Esophagus mucosa (tissue), 1 donor: ENCODE results near the gene CKB. TPM values are rescaled to one million over a fixed set of nuclear protein-coding genes. Genes with fewer than 3 reads are reported as not detected.

Experiments
- ATAC-seq: fragments of 200-7000 bp; cut with Tn5 transposase; one replicate; pipeline ENCODE4 v1.9.1; 2020
- total RNA-seq: library from RNA; stranded (reverse); gene quantifications from one replicate; pipeline ENCODE4 v1.2.4, GENCODE V29; 2023
- donor health status: DM: yes; HTN: yes; CAD: no.

CKB gene
- total RNA-seq, 1 donor from 2014 or later, result 17.8 TPM

DNA sequence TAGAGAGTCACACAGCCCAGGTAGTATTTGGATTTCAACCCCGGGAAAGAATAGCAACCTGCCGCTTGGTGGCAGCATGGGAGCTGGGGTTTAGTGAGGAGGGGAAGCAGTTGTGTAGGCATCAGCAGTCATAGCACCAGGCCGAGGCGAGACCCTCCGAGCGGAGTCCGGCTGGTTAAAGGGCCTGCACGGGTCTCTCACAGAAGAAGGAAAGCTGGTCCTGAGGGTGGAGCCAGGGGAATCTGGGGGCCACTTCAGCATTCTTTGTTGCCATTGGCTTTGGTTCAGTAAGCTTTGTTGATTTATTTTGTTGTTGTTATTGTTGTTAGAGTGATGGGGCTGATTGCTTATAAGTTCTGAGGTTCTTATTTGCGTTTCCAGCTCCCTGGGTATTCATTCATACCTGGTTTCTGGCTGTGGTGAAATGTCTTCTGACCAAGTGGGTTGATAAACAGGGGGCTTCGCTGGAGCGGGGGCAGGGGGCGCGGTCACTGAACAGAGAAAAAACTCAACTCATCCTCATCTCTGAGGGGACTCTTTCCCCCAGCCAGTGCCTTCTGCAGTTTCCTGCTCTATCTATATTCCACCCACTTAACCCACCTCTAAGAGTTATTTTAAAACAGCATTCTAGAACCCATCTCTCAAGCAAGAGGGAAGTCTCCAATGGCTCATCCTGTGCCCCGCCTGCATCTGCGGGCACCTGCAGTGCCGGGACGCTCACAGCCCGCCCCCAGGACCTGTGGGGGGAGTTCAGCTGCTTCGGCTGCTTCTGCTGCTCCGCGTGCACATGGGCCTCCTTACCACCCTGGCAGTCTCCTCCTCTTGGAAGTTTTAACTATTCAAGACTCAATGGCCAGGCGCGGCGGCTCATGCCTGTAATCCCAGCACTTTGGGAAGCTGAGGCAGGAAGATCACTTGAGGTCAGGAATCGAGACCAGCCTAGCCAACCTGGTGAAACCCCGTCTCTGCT, 11.6 kb downstream of the CKB start:
- ATAC-seq, result no peak

DNA sequence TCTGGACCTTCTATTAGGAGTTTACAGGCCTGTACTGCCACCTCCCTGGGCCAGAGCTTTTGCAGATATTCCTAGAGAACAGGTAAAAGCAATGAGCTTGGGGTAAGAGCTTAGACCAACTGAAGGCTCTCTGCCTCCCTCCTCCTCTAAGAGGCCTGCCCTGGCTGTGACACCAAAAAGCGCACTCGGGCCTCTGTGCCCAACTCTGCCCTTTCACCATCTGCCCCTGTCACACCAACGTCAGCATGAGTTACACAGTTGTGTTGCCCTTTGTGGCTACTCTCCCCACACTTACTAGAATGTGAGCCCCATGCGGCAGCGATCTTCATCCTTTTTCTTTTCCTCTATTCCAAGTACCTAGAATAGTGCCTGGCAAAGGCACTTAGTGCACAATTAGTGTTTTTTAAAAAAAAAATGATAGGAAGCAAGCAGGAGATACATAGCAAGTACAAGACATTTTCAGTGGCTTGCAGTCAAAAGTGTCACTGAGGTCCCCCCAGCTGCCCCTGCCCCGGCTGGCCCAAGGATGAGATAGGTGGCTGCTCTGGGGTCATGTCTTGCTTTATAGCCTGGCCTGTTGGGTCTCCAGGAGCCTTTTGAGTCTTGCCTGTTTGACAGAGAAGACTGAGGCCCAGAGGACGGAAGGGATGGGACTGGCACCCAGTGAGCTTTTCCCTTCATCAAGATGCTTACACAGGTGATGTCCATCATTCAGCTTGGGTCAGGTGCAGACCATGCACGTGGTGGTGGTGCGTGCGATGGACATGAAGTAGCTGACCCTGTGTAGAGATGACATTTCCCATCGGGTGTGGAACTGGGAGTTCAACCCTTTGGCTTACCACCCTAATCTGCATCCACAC, 12.5 kb downstream of the CKB start:
- ATAC-seq, result no peak

DNA sequence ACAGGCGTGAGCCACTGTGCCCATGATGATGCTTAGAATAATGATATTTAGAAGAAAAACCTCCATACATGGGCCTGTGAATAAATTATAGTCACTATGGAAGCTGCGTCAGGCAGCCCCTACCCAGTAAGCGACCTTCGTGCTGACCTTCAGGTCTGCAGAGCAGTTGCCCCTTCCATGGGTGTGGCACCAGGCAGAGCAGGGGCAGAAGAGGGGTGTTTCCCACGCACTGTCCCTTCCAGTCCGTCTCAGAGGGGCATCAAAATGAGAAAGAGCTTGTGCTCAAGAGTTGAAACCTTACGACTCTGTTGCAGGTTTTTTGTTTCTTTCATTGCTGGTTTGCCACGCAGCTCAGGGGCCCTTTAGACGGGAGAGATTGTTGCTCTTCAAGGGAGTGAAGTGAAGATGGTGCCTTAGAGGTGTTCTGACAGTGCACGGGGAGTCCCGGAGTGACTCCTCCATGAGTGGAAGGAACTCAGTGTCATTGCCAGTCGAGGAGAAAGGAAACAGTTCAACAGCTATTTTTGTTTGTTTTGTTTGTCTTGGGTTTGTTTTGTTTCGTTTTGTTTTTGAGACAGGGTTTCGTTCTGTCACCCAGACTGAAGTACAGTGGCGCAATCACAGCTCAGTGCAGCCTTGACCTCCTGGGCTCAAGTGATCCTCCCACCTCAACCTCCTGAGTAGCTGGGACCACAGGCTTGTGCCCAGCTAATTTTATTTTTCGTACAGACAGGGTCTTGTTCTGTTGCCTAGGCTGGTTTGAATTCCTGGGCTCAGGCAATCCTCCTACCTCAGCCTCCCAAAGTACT, 13.9 kb downstream of the CKB start:
- no peak for ATAC-seq

DNA sequence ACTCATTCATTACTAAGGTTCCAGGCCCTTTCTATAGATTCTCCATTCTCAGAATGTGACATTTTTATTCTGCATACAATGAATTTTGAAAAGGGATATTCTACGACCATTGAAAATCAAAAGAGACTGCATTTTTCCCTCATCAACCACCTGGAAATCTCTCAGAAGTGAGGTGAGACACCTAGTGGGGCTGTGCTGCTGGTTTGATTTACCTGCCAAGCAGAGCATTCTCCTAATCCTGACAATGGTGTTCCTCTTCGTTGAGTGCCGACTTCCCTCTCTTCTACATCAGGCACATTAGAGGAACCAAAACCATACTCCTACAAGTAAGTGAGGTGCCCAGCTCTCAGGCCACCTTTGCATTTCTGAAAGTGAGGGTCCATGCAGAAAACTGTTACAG, 14.9 kb downstream of the CKB start:
- no peak for ATAC-seq

DNA sequence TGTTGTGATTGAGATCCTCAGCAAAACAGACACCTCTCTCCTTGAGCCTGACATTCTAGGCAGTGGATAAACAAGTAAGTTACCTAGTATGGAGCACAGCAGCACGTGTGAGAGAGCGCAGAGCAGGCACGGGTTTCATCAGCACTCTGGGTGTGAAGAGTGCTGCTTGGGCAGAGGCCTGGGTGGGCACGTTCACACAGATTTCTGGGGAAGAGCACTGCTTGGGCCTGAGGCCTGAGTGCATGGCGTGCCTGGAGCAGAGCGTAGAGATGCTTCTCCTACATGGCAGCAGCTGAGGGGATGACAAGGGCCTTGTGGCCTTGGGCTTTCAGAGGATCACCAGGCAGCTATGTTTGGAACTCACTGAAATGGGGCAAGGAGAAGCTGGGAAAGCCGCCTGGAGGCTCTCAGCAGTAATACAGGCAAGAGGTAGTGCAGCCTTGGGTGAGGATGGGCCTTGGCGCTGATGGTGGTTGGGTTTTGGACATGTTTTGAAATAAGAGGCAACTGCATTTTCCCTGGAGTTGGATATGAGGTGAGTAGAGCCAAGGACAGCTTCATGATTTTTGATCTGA, 17.6 kb downstream of the CKB start:
- ATAC-seq, result no peak

DNA sequence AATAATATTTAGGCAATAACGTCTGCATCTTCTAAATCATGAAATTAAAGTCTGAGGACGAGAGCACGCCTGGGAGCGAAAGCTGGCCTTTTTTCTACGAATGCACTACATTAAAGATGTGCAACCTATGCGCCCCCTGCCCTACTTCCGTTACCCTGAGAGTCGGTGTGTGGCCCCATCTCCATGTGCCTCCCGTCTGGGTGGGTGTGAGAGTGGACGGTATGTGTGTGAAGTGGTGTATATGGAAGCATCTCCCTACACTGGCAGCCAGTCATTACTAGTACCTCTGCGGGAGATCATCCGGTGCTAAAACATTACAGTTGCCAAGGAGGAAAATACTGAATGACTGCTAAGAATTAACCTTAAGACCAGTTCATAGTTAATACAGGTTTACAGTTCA, 19.3 kb downstream of the CKB start:
- ATAC-seq, result no peak

DNA sequence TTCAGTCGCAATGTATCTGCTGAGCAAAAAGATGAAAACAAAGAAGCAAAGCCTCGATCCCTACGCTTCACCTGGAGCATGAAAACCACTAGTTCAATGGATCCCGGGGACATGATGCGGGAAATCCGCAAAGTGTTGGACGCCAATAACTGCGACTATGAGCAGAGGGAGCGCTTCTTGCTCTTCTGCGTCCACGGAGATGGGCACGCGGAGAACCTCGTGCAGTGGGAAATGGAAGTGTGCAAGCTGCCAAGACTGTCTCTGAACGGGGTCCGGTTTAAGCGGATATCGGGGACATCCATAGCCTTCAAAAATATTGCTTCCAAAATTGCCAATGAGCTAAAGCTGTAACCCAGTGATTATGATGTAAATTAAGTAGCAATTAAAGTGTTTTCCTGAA, 19.8 kb downstream of the CKB start:
- ATAC-seq, result no peak

DNA sequence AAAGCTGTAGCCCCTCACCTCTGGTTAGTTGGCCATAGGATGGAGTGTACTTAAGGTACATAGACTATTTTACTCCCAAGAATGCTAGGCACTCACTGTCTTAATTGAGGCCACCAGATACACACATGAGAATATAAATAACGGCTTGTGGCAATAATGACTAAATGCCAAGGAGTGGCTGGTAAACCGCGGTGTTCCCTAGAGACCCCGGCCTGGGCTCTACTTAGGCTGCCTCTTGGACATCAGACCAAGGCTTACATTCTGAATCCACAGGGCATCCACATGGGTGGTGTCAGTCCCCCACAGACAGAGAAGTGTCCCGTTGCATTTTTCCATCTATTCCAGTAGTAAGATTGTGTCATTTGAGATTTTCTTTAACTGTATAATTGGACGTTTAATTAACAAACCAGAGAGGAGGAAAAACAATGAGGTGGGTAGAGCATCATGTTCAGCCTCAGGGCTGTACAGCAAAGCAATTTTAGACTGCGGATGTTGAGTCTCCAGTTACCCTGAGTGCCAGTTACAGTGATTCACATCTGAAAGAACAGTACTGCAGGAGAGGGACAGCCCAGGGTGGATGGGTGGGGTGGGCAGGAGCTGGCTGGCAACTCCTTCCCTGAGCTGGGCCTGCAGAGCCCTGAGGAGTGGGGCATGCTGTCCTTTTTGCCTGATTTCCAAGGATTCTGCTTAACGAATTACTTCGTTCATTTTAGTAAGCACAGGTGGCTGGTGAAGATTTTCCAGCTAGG, 20.5 kb downstream of the CKB start:
- ATAC-seq, result no peak

DNA sequence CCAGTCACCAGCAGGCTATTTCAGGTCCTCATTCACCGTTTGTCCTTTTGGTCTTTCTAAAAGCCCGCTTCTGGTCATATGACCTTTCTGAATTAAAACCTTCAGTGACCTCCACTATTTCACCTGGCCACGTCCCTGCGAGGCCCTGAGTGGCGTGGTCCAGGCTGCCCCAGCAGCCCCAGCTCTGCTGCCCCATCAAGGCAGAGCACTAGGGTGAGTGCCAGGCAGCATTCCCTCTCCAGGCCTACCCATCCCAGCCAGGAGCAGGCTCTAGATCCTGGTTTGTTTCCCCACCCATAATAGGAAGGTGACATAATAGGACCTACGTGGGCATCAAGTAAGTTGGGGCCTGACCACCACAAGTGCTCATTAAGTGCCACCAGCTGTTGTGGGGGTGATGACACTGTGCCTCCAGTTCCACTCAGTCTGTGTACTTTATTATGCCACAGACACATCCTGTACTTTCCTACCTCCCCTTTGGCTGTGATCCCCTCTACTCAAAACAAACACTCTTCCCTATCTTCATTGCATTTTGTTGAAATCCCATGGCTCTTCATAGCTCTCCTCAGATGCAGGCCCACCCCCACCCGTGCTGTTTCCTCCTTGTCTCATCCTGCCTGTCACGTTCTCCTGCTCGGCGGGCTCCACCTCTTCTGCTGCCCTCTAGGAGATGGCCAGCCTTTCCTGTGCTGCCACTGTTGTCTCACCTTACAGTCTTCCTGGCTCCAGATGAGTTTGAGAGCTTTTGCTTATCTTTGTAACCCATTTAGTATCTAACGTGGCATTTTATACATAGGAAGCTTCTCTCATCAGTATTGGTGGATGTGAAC, 21.4 kb downstream of the CKB start:
- no peak for ATAC-seq

DNA sequence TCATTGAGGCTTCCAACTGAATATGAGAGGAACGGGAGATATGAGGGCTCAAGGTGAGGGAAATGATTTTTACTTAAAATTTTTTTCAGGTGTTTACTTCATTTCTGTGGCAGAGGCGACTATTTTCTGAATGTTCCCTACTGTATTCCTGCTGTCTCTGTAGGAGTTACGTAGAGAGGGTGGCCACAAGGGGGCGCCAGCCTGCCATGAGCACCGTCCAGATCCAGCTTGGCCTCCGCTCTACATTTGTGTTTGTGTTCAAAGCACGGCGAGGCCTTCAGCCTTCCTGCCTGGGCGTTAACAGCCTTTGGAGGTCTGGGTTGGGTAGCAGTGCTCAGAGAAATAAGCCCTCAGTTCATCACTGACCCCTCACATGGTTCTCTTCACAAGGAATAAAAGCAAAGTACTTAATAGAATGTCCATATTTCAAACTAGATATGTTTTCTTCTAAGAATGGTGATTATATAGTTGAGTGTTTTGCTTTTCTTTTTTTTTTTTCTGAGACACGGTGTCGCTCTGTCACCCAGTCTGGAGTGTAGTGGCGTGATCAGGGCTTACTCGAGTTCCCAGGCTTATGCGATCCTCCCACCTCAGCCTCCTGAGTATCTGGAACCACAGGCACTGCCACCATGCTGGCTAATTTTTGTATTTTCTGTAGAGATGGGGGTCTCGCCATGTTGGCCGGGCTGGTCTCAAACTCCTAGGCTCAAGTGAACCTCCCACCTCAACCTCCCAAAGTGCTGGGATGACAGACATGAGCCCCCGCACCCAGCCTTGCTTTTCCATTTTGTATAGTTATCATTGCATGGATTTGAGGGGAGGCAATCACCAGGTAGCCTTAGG, 22.3 kb downstream of the CKB start:
- ATAC-seq, result peak; percentile 86

DNA sequence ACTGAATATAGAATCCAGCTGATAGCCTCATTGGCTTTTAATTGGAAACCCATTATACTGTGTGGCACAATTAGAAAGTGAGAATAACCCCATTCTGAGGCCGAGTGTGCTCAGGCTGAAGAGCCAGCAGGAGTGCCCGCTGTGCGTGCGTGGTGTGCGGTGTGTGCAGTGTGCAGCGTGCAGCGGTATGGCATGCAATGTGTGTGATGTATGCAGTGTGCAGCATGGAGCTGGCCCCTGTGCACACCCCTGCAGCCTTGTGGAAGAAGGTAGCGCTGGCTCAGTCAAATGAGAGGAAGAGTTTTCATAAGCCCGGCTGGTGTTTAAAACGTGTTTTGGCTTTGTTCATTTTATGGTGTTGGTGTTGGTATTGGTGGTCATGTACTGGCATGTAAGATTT, 22.9 kb downstream of the CKB start:
- peak; percentile 22 for ATAC-seq

DNA sequence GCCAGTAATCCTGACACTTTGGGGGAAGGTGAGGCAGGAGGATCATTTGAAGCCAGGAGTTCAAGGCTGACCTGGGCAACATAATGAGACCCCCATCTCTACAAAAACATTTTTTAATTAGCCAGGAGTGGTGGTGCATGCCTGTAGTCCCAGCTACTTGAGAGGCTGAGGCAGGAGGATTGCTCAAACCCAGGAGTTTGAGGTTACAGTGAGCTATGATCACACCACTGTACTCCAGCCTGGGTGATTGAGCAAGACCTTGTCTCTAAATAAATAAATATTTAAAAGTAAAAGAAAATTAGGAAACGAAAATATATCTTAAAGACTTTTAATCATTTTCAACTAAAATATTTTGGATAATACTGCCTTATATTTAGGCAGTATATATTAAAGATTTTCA, 25.9 kb downstream of the CKB start:
- ATAC-seq, result no peak

DNA sequence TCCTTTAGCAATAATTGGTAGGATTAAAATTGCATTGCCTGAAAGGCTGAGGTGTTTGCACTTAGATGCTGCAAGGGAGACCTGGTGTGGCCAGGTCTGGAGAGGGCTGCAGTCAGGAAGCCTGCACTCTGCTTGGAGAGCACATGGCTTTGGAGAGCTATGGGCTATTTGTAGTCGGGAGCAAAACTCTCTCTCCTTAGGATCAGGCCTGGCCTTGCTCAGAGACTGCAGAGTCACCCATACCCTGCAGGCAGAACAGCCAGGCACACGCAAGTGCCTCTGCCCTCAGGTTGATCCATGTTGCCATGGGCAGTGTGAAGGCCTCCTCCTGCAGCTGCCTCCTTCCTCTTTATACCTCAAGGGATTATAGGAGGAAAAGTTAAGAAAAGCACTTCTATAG, 26.8 kb downstream of the CKB start:
- peak; percentile 22 for ATAC-seq

DNA sequence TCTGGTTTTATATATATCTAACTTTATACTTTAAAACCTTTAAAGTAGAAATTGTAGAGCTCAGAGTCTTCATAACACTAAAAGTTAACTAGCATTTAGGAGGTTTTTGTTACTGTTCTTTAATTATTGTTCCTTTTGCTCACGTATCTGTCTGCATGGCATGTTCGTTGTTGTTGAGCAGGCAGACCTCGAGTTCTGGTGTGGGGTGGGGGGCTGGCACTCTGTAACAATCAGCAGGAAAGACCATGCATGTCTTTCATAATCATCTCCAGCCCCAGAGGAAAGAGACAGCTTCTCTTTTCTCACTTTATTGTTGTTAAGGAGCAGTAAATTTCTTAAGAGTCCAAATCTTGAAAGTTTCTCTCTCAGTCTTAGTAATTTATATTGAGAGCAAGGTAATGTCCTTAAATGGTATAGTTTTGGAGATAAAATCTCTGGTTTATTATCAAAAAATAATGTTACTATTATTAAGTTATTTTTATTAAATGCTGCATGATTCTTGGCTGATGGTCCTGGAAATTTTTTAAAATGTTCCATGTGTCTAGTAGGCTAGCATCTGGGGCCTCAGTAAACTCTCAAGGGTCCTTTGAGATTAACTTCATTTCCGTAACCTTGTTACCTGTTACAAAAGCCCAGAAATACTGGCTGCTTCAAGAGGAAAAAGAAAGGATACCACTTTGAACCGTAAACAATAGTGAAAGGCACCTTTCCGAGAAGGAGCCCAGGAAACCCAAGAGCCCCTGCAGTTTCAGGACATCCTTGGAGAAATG, 30.3 kb downstream of the CKB start:
- ATAC-seq, result no peak

DNA sequence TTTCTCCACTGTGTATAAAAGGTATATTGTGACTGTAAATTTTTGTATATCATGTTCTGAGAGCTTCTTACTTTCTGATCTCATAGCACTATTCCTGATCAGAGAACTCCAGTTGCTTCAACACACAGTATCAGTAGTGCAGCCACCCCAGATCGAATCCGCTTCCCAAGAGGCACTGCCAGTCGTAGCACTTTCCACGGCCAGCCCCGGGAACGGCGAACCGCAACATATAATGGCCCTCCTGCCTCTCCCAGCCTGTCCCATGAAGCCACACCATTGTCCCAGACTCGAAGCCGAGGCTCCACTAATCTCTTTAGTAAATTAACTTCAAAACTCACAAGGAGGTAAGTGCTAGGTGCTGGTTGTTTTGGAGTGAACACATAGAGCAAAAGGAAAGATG, 30.9 kb downstream of the CKB start:
- no peak for ATAC-seq

DNA sequence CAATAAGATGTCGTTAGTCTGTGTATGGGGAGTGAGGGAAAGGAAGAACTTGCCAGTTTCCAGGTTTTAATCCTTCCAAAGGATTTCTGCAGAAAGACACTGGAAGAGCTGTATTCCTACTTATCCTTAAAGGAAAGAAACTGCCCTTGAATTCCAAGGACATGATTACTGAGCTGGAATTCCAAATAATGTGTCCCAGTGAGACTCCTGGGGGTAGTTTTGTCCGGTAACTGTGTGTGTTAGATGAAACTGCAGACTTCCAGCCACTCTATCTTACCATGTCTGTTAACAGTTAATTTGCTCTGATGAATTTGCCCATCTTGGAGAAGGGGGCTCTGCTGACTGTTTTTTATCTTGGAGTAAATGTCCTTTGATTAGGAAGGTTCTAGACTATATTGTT, 33.0 kb downstream of the CKB start:
- ATAC-seq, result no peak

DNA sequence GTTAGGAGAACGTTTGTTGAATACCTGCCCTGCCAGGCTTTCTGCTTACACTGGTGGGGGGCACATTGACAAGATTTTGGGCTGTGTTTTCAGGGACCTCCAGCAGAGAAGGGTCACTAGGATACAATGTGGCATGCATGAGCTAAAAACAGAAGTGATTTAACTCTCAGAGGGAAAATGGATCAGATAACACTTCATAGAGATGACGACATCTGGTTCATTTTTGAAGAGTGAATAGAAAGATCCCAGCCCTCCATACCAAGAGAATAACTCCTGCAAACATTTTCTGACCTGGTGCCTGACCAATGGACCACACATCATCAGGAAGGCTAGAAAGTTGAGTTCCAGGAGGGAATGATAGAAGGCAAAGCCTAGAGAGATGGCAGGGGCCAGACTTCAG, 33.7 kb downstream of the CKB start:
- ATAC-seq, result no peak

DNA sequence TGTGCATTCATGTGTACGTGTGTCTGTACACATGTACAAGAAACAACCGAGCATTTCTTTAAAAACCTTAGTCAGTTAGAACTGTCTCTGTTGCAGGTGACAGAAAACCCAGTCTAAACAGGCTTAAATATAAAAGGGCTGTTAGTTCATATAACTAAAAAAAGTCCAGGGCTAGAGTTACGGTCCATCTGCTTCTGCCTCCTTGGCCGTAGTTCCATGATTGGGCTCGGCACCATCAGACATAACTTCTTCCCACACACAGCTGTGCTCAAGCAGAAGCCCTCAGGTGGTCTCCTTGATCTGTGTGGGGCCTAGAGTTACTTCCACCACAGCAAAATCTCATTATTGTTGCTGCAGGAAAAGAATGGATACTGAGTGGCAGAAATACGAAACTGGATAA, 34.6 kb downstream of the CKB start:
- ATAC-seq, result no peak

DNA sequence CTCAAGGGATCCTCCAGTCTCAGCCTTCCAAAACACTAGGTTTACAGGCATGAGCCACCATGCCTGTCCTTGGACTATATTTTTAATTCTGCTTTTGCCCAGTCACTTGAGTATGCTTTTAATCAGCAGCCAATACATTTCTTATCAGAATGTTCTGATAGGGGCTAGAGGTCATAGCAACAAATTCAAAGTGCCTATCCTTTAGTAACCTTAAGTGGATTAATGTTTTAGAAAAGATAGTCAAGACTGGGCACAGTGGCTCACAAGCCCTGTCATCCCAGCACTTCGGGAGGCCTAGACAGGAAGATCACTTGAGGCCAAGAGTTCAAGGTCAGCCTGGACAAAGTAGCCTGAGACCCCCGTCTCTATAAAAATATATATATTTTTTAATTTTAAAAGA, 37.1 kb downstream of the CKB start:
- ATAC-seq, result no peak
